Vagina (tissue), 2 donors: ENCODE measurements around the gene C1QL1. TPM values are rescaled to one million over a fixed set of nuclear protein-coding genes. Genes with fewer than 3 reads are reported as not detected.

ENCODE experiments used
- DNase-seq, 2 donors: peaks; one replicate each; pipeline ENCODE4 v3.0.0-alpha.2; 2017; ENCODE audit errors: extremely low spot score in 2 of 2
- H3K27ac ChIP-seq: fragments of 200-600 bp; sonication (generic); one replicate; pipeline ENCODE4 v1.5.1; 2019
- H3K27me3 ChIP-seq: fragments of 200-600 bp; sonication (generic); one replicate; pipeline ENCODE4 v1.5.1; 2019
- H3K36me3 ChIP-seq, 2 donors: fragments of 200-600 bp; sonication (generic); one replicate each; pipeline ENCODE4 v1.5.1; 2017 to 2019
- H3K4me1 ChIP-seq: fragments of 200-600 bp; sonication (generic); one replicate; pipeline ENCODE4 v1.5.1; 2019
- H3K4me3 ChIP-seq, 2 donors: fragments of 200-600 bp; sonication (generic); 1 replicate in 1 of 2; 2 replicates in 1 of 2; pipeline ENCODE4 v1.5.1; 2016 to 2019
- H3K9me3 ChIP-seq: fragments of 200-600 bp; sonication (generic); one replicate; pipeline ENCODE4 v1.5.1; 2019
- POLR2A ChIP-seq, 2 donors: fragments of 450-650 bp; IDR thresholded peaks; one replicate each; pipeline ENCODE4 v1.6.1; 2017; ENCODE audit warnings: antibody characterized with exemption in 2 of 2, mild to moderate bottlenecking in 2 of 2, moderate library complexity in 2 of 2
- POLR2AphosphoS5 ChIP-seq, 2 donors: sonication (generic); formaldehyde crosslinking; IDR thresholded peaks; one replicate each; pipeline ENCODE4 v1.9.0; 2017; ENCODE audit warnings: antibody characterized with exemption in 2 of 2, mild to moderate bottlenecking in 2 of 2, low read depth in 1 of 2; ENCODE audit not compliant: insufficient read depth in 1 of 2
- intact Hi-C: fragments of 100-400 bp; cut with DNase I; formaldehyde crosslinking; loops from one replicate; pipeline ENCODE4 v1.15.1; 2023
- total RNA-seq: library from RNA; depleted of rRNA; stranded (reverse); fragments of >200 nt; gene quantifications from one replicate; pipeline ENCODE4 v1.2.3, GENCODE V29; 2016
- TF ChIP-seq, protein P1 (sequence below), 3 experiments: fragments of 450-650 bp in 2 of 3; fragments of 200-600 bp in 1 of 3; sonication (generic) in 1 of 3; IDR thresholded peaks; one replicate each; pipeline ENCODE4 v1.5.1; 2017 to 2019; ENCODE audit warnings: antibody characterized with exemption in 3 of 3, mild to moderate bottlenecking in 2 of 3, moderate library complexity in 2 of 3

The C1QL1 gene
- total RNA-seq, 1 donor from 2014 or later: 6.9 TPM

DNA sequence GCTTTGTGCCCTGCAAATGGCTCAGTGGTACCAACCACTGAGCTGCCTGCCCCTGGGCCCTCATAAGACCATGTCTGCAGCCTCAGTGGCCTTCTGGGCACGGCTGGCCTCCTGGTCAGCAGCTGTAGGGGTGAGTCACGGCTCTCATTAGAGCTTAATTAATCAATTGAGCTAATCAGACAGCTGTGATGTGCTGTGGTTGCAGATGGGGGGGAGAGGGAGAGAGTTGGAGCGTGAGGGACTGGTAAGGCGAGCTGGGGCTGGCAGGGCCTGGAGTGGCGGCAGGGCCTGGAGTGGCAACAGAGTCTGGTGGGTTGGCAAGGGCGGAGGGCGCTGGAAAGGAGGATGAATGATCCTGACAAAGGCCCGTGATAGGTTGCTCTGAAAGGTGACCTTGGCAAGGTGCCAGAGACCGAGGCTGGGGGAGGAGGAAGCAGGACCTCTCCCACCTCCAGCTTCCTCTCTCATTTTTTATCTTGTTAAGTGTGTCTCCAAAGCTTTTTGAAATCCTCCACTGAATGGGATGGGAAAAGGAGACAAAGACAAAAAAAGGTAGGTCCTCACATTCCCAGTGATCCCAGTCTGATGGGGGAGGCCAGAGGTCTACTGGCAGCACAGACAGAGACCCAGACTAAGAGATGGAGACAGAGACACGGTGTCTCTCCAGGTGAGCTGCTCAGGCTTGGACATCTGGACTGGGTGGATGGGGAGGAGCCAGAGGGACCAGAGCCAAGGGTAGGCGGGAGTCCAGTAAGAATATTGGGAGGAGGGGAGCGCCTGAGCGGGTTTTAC, 41.8 kb upstream of the C1QL1 start:
- no peak overlapping the region for H3K27ac ChIP-seq
- no peak for DNase-seq
- H3K4me1 ChIP-seq: peaks cover 10% of the 10 kb centered on the region
- intact Hi-C loops: no loop called here
- H3K9me3 ChIP-seq: no peaks in the 10 kb centered on the region
- no peaks in the 10 kb centered on the region for H3K36me3 ChIP-seq
- TF ChIP-seq, protein P1, sequence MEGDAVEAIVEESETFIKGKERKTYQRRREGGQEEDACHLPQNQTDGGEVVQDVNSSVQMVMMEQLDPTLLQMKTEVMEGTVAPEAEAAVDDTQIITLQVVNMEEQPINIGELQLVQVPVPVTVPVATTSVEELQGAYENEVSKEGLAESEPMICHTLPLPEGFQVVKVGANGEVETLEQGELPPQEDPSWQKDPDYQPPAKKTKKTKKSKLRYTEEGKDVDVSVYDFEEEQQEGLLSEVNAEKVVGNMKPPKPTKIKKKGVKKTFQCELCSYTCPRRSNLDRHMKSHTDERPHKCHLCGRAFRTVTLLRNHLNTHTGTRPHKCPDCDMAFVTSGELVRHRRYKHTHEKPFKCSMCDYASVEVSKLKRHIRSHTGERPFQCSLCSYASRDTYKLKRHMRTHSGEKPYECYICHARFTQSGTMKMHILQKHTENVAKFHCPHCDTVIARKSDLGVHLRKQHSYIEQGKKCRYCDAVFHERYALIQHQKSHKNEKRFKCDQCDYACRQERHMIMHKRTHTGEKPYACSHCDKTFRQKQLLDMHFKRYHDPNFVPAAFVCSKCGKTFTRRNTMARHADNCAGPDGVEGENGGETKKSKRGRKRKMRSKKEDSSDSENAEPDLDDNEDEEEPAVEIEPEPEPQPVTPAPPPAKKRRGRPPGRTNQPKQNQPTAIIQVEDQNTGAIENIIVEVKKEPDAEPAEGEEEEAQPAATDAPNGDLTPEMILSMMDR (IDR thresholded peaks at IDR 0.05): no peak
- no peak for TF ChIP-seq POLR2A (IDR thresholded peaks at IDR 0.05)
- no peak for TF ChIP-seq POLR2AphosphoS5 (IDR thresholded peaks at IDR 0.05; ENCODE audit: insufficient read depth in 1 of 2, low read depth in 1 of 2)
- H3K4me3 ChIP-seq: no peak overlapping the region
- H3K27me3 ChIP-seq: no peaks in the 10 kb centered on the region

DNA sequence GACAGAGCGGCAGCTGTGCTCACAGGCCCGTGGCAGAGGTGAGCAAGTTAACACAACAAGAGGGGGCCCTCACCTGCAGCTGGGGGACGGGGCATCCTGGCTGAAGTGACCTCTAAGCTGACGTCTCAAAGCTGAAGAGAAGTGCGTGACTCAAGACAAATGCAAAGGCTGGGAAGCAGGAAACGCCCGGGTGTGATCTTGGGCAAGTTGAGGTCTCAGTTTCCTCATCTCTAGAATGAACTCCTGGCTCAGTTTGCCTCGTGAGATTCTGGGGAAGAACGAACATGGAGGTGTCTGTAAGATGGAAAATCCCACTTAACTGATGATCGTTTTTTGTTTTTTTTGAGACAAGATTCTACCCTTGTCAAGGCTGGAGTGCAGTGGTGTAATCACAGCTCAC, 40.1 kb upstream of the C1QL1 start:
- no peak for DNase-seq
- no peak overlapping the region for H3K4me3 ChIP-seq
- no peak overlapping the region for H3K27ac ChIP-seq
- H3K36me3 ChIP-seq: no peaks in the 10 kb centered on the region
- no peaks in the 10 kb centered on the region for H3K27me3 ChIP-seq
- TF ChIP-seq, protein P1 (IDR thresholded peaks at IDR 0.05): no peak
- TF ChIP-seq POLR2AphosphoS5 (IDR thresholded peaks at IDR 0.05; ENCODE audit: insufficient read depth in 1 of 2, low read depth in 1 of 2): no peak
- no peak for TF ChIP-seq POLR2A (IDR thresholded peaks at IDR 0.05)
- H3K4me1 ChIP-seq: peaks cover 10% of the 10 kb centered on the region
- H3K9me3 ChIP-seq: no peaks in the 10 kb centered on the region
- intact Hi-C loops: no loop called here

DNA sequence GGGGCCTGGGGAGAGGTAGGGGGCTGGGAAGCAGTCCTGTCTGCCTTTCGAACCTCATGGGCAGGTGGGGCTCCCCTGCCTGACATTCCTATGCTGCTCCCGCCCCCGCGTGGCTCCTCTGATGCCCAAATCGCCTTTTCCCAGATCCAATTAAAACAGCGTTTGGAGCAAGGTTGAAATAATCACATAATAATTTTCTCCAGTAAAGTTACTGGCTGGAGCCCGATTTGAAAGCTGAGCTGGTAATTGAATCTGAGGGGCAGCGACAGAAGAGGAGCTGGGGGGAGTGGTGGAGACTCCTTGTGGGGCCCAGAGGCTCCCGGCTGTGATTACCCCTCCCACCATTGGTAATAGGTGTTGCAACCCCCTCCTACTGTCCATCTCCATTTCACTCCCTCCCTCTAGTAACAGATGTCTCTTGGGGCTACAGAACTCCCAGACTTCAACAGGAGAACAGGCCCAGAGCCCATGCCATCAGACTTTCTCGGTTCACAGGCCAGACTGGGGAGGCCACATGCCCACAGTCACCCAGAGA, 38.9 kb upstream of the C1QL1 start:
- Histone ChIP-seq H3K4me3 (no peak overlapping the region), H3K36me3 (no peaks in the 10 kb centered on the region), H3K4me1 (no peaks in the 10 kb centered on the region), H3K27me3 (no peaks in the 10 kb centered on the region), H3K27ac (no peak overlapping the region), H3K9me3 (no peaks in the 10 kb centered on the region)
- TF ChIP-seq POLR2AphosphoS5 (IDR thresholded peaks at IDR 0.05; ENCODE audit: insufficient read depth in 1 of 2, low read depth in 1 of 2) (no peak), POLR2A (IDR thresholded peaks at IDR 0.05) (no peak)
- TF ChIP-seq, protein P1 (IDR thresholded peaks at IDR 0.05): no peak
- intact Hi-C loops: no loop called here
- no peak for DNase-seq

DNA sequence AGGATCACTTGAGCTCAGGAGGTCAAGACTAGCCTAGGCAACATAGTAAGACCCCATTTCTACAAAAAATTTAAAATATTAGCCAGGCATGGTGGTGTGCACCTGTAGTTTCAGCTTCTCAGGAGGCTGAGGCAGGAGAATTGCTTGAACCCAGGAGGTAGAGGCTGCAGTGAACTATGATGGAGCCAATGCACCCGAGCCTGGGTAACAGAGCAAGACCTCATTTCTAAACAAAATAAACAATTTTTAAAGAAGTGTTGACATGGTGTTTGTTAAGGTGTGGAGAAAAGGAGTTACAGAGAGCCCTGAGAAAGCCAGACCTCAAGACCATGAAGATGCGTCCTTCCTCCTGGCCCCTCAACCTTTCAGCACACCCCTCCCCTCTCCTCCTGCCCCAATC, 37.6 kb upstream of the C1QL1 start:
- no peak for DNase-seq
- Histone ChIP-seq H3K36me3 (no peaks in the 10 kb centered on the region), H3K4me3 (no peak overlapping the region), H3K9me3 (no peaks in the 10 kb centered on the region), H3K27me3 (no peaks in the 10 kb centered on the region), H3K4me1 (no peaks in the 10 kb centered on the region), H3K27ac (no peak overlapping the region)
- intact Hi-C loops: no loop called here
- TF ChIP-seq, protein P1 (IDR thresholded peaks at IDR 0.05): no peak
- TF ChIP-seq POLR2A (IDR thresholded peaks at IDR 0.05): no peak
- no peak for TF ChIP-seq POLR2AphosphoS5 (IDR thresholded peaks at IDR 0.05; ENCODE audit: insufficient read depth in 1 of 2, low read depth in 1 of 2)

DNA sequence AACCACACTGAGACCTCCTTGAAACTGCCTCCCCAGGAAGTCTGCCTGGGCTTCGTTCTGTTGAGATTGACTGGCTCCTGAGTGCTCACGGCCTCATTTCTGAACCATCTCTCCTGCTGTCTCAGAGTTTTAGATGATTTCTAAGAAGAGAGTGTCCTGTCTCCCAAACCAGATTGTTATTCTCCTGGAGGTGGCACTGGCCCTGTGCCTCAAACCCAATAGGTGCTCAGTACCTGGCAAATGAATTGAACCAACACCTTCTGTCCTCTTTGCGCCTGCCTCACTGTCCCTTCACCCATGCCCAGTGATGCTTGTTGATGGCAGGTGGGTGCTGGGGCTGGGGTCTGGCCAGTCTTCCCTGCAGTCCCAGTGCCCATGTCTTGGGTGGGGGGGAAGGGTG, 36.3 kb upstream of the C1QL1 start:
- DNase-seq: no peak
- no peaks in the 10 kb centered on the region for H3K4me1 ChIP-seq
- intact Hi-C loops: no loop called here
- no peak overlapping the region for H3K27ac ChIP-seq
- H3K36me3 ChIP-seq: no peaks in the 10 kb centered on the region
- H3K9me3 ChIP-seq: no peaks in the 10 kb centered on the region
- no peak overlapping the region for H3K4me3 ChIP-seq
- no peak for TF ChIP-seq POLR2AphosphoS5 (IDR thresholded peaks at IDR 0.05; ENCODE audit: insufficient read depth in 1 of 2, low read depth in 1 of 2)
- TF ChIP-seq, protein P1 (IDR thresholded peaks at IDR 0.05): no peak
- no peaks in the 10 kb centered on the region for H3K27me3 ChIP-seq
